Large intestine (tissue), 3 donors: ENCODE data around the gene POLR3E. TPM values are rescaled to one million over a fixed set of nuclear protein-coding genes. Genes with fewer than 3 reads are reported as not detected.
"Not testable (repeated sequence)": the region's sequence is repeated elsewhere in the genome, so short reads cannot be mapped to it uniquely, and the experiment has no call there.

ENCODE experiments used
- DNase-seq, 2 donors: peaks; one replicate each; pipeline versions ENCODE4 v3.0.0 to v3.0.0-alpha.2; 2013
- H3K27ac ChIP-seq: one replicate; pipeline ENCODE4 v1.5.1; 2013; ENCODE audit warnings: low read length
- H3K27me3 ChIP-seq: 2 replicates; pipeline ENCODE4 v1.6.1; 2013; ENCODE audit warnings: low read length; ENCODE audit not compliant: control insufficient read depth, insufficient read depth
- H3K36me3 ChIP-seq: 2 replicates; pipeline ENCODE4 v1.6.1; 2013; ENCODE audit warnings: low read length; ENCODE audit not compliant: control insufficient read depth, insufficient read depth
- H3K4me1 ChIP-seq: one replicate; pipeline ENCODE4 v1.6.1; 2013; ENCODE audit warnings: low read length; ENCODE audit not compliant: control insufficient read depth, insufficient read depth
- H3K4me3 ChIP-seq: one replicate; pipeline ENCODE4 v1.5.1; 2013; ENCODE audit warnings: low read length
- H3K9me3 ChIP-seq: one replicate; pipeline ENCODE4 v1.6.1; 2013; ENCODE audit warnings: mild to moderate bottlenecking, low read depth, low read length, moderate library complexity; ENCODE audit not compliant: control insufficient read depth
- WGBS: methylation state at CpG from one replicate; pipeline ENCODE4 v1.1.5; 2013; ENCODE audit warnings: low lambda C conversion rate; ENCODE audit not compliant: insufficient coverage; 5-methylcytosine and 5-hydroxymethylcytosine counted together
- polyA plus RNA-seq: library from polyadenylated mRNA; unstranded; fragments of 120-200 nt; gene quantifications from one replicate; pipeline ENCODE4 v1.2.1, GENCODE V29; 2013

Gene POLR3E
- polyA plus RNA-seq, 1 donor: 54.8 TPM

DNA sequence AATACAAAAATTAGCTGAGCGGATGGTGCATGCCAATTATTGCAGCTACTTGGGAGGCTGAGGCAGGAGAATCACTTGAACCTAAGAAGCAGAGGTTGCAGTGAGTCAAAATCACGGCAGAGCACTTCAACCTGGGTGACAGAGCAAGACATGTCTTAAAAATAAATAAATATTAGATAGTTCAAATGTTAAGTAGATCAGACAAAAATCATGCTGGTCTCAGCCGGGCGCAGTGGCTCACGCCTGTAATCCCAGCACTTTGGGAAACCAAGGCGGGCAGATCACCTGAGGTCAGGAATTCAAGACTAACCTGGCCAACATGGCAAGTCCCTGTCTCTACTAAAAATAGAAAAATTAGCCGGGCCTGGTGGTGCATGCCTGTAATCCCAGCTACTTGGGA lies 4.2 kb downstream of the POLR3E start:
- not testable (repeated sequence) for DNase-seq, H3K4me3 ChIP-seq, H3K4me1 ChIP-seq, H3K9me3 ChIP-seq, H3K27me3 ChIP-seq, H3K27ac ChIP-seq
- WGBS: no CpG with 5 or more reads among the region's 7 CpGs
- peaks cover 40% of the 10 kb centered on the region for H3K36me3 ChIP-seq

DNA sequence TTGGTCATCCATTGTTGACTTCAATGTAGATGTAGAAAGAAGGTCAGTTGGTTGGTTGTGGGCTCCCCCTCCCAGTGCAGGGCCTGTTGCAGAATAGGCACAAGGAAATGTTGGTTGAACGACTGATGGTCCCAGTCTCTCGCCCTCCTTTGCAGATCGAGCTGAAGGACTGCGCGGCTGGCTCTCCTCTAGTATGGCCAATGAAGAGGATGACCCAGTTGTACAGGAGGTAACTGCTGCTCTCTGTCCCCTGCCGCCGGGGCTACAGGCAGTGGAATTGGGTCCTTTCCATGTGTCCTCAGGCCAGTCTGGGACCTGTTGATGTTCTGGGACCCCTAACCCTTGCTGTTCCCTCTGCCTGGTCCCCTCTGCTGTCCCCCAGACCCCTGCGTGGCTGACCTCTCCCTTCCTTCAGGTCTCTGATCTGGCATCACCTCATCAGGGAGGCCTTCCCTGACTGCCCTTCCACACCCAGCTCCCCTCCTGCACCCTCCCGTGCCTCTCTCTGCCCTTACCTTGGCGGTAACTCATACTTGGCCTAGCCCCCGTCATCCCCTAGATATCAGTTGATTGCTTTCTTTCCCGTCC lies 5.7 kb downstream of the POLR3E start:
- 80% methylated on average over 1 of the region's 12 CpGs for WGBS
- Histone ChIP-seq H3K27ac (no peak overlapping the region), H3K4me3 (no peak overlapping the region), H3K27me3 (no peaks in the 10 kb centered on the region), H3K36me3 (peaks cover 54% of the 10 kb centered on the region), H3K9me3 (no peaks in the 10 kb centered on the region), H3K4me1 (no peaks in the 10 kb centered on the region)
- no peak for DNase-seq

DNA sequence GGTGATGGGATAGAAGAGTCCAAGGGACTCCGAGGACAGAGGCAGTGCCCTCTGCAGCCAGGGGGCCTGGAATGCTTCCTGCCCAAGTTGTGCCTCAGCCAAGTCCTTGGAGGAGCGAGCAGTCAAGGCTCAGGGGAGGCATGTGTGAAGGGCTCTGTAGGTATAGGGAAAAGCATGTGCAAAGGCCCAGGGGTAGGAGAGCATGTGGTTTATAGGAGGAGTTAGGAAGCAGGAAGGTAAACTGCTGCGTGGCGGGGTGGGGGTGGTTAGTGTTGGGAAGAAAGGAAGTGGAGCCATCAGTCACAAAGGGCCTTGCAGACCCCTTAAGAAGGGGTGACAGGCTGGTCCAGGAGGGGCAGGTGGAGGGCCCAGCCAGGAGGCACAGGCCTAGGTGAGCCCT lies 7.2 kb downstream of the POLR3E start:
- Histone ChIP-seq H3K9me3 (no peaks in the 10 kb centered on the region), H3K4me1 (no peaks in the 10 kb centered on the region), H3K27me3 (no peaks in the 10 kb centered on the region), H3K4me3 (no peak overlapping the region), H3K36me3 (peaks cover 69% of the 10 kb centered on the region), H3K27ac (no peak overlapping the region)
- no CpG with 5 or more reads among the region's 4 CpGs for WGBS
- no peak for DNase-seq

DNA sequence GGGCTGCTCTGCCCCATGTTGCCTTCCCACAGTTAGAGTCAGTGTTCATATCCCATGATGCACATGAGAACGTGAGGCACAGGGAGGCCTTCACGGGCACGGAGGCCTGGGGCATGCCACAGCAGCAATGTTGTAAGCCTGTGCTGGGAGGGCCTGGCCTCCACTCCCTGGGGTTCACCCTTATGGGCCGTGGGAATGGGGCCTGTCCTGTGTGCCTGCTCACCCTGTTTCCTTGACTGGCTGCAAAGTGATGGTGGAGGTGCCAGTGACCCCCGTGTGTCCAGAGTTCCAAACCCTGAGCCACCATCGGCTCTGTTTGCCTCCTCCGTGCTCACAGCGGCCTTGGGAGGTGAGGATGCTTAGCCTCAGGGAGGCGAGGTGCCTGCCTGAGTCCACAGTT lies 9.6 kb downstream of the POLR3E start:
- Histone ChIP-seq H3K27ac (no peak overlapping the region), H3K36me3 (peaks cover 80% of the 10 kb centered on the region)

DNA sequence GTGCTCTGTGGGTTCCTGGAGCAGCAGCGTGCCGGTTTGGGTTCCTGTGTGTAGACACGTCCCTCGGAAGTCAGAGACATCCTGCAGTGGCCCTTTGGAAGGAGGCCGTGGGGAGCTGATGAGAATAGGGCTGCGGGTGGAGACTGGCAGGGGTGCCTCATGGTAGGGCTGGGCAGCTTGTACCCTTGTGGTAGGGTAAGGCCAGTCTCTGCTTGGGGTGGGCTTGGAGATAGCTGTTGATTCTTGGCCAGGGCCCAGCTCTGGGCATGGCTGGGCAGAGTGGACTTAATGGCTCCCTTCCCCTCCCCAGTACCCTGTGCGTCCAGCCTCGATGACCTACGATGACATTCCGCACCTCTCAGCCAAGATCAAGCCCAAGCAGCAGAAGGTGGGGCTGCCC lies 10.6 kb downstream of the POLR3E start:
- Histone ChIP-seq H3K4me1 (no peaks in the 10 kb centered on the region), H3K4me3 (no peak overlapping the region), H3K9me3 (no peaks in the 10 kb centered on the region), H3K27ac (no peak overlapping the region), H3K27me3 (no peaks in the 10 kb centered on the region), H3K36me3 (peaks cover 84% of the 10 kb centered on the region)
- no peak for DNase-seq
- whole genome bisulfite sequencing: no CpG with 5 or more reads among the region's 10 CpGs

More for the DNA sequence above, 9.6 kb downstream of the POLR3E start:
- Histone ChIP-seq H3K9me3 (no peaks in the 10 kb centered on the region), H3K4me1 (no peaks in the 10 kb centered on the region), H3K4me3 (no peak overlapping the region), H3K27me3 (no peaks in the 10 kb centered on the region)
- no CpG with 5 or more reads among the region's 9 CpGs for WGBS
- no peak for DNase-seq

DNA sequence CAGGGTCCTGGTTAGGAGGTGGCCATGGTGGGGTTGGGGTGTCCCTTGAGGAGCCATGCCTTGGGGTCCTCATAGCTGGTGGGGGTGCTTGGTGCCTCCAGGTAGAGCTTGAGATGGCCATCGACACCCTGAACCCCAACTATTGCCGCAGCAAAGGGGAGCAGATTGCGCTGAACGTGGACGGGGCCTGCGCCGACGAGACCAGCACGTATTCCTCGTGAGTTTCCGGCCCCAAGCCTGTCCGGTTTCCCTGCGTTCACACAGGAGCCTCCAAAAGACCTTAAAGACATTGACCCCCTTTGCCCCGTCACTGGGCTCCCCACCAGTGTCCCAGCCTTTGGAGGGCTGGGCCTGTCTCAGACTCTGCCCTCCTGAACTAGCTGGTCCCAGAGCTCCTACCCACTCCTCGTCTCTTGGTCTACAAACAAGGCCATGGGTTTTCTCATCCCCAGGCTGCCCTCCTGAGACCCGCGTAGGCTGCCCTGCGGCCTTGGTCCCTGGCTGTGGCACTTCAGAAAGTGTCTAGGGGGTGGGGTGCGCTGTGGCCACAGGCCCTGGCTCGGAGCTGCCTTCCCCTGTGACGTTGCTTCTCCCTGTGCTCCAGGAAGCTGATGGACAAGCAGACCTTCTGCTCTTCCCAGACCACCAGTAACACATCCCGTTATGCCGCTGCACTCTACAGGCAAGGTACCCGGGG lies 11.8 kb downstream of the POLR3E start:
- DNase-seq: no peak
- H3K36me3 ChIP-seq: peaks cover 88% of the 10 kb centered on the region

DNA sequence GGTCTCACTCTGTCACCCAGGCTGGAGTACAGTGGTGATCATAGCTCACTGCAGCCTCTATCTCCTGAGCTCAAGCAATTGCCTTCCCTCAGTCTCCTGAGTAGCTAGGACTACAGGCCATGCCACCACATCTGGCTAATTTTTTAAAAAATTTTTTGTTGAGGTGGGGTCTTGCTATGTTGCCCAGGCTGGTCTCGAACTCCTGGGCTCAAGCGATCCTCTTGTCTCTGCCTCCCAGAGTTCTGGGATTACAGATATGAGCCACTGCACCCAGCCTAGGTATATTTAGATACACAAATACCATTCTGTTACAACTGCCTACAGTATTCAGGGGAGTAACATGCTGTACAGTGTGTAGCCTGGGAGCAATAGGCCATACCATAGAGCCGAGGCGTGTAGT lies 14.3 kb downstream of the POLR3E start:
- Histone ChIP-seq H3K9me3 (no peaks in the 10 kb centered on the region), H3K4me1 (no peaks in the 10 kb centered on the region), H3K4me3 (no peak overlapping the region), H3K36me3 (peaks cover 87% of the 10 kb centered on the region), H3K27me3 (no peaks in the 10 kb centered on the region), H3K27ac (no peak overlapping the region)
- DNase-seq: no peak
- no CpG with 5 or more reads among the region's 4 CpGs for WGBS

More for the DNA sequence above, 11.8 kb downstream of the POLR3E start:
- Histone ChIP-seq H3K9me3 (no peaks in the 10 kb centered on the region), H3K27me3 (no peaks in the 10 kb centered on the region), H3K4me1 (no peaks in the 10 kb centered on the region), H3K4me3 (no peak overlapping the region), H3K27ac (no peak overlapping the region)
- no CpG with 5 or more reads among the region's 24 CpGs for WGBS

DNA sequence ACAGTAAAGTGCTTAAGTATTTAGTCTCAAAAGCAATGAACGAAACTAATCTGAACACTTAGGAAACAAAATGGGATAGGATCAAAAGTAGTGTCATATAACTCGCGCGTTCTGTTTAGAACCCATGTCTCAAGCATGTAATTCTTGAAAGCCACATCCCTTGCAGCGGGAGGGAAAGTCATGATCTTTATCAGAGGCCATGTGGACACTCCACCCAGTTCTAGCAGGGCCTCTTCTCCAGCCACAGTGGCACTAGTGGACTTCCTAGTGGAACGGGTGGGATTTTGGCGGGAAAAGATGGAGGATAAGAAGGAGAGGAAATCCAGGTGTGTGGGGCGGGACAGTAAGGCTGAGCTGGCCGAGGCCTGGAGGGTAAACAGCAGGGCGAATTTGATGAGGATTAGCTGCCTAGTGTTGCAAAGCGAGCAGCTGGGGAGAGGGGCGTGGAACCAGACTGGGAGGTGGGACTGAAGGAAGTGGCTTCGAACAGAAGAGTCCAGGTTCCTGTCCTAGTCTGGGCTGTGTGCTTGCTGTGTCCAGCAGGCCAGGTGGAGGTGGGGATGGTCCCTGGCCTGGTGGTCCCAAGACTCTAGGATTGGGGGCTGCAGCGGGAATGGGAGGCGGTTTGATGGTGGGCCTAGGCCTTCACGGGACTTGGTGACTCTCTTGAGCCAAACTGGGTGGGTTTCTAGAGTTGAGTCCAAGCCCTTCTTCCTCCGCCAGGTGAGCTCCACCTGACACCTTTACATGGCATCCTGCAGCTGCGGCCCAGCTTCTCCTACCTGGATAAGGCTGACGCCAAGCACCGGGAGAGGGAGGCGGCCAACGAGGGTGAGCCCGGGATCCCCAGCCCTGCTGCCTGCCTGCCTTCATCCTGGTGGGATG lies 15.9 kb downstream of the POLR3E start:
- no peak for DNase-seq
- H3K36me3 ChIP-seq: peaks cover 84% of the 10 kb centered on the region
- H3K27ac ChIP-seq: no peak overlapping the region
- no peaks in the 10 kb centered on the region for H3K27me3 ChIP-seq
- WGBS: no CpG with 5 or more reads among the region's 23 CpGs
- H3K4me1 ChIP-seq: no peaks in the 10 kb centered on the region
- H3K4me3 ChIP-seq: no peak overlapping the region
- H3K9me3 ChIP-seq: no peaks in the 10 kb centered on the region

DNA sequence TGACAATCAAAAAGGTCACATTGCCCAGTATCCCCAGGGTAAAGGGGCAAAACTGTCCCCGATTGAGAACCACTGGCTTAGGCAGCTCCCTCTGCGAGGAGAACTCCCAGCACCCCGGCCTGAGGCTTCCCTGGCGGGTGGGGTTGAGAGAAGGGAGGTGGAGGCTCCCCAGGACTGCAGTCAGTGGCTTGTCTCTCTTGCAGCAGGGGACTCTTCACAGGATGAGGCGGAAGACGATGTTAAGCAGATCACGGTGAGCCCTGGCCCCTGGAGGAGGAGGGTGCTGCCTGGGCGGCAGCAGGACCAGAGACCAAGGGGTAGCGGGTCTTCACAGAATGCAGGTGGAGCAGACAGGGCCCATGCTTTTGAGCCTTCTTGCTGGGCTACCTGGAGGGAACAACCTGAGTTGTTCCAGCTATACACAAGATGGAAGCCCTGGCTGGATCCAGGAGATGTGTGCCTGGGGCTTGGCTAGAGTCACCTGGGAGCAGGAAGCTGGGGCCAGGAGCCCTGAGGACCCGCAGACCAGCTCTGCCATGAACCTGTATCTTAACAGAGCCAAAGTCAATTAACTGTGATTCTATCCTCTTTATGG lies 16.8 kb downstream of the POLR3E start:
- Histone ChIP-seq H3K36me3 (peaks cover 84% of the 10 kb centered on the region), H3K27me3 (no peaks in the 10 kb centered on the region)
- no peak for DNase-seq

More for the DNA sequence above, 16.8 kb downstream of the POLR3E start:
- no peaks in the 10 kb centered on the region for H3K9me3 ChIP-seq
- no CpG with 5 or more reads among the region's 10 CpGs for WGBS
- no peak overlapping the region for H3K4me3 ChIP-seq
- no peaks in the 10 kb centered on the region for H3K4me1 ChIP-seq
- no peak overlapping the region for H3K27ac ChIP-seq
